ENCODE results near the gene ATAD3B.
"Not testable (repeated sequence)": the region's sequence is repeated elsewhere in the genome, so short reads cannot be mapped to it uniquely, and the experiment has no call there.

ATAD3B gene

DNA sequence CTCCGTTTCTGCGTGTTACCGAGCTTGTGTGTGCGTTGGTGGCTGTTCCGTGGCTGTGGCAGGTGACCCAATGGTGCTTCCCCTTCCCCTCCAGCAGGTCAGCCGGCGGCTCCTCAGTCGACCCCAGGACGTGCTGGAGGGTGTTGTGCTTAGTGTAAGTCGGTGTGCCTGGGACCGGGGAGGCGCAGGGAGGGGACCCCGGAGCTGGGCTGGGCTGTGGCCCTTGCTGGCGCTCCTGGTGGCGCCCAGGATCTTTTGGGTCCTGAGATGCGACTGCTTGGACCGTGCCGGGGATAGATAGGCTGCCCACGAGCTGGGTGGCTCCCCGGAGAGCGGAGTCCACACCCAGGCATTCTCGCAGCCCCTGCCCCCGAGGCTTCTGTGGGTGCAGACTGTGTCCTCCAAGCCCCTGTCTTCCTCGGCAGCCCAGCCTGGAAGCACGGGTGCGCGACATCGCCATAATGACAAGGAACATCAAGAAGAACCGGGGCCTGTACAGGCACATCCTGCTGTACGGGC lies 16.1 kb upstream of the ATAD3B start:
- no peak overlapping the region for H3K4me3 ChIP-seq (replicated peaks; ENCODE audit: low read depth, low read length)
- no peak for DNase-seq (ENCODE audit: extremely low read depth, low read depth)
- TF ChIP-seq, protein P1, sequence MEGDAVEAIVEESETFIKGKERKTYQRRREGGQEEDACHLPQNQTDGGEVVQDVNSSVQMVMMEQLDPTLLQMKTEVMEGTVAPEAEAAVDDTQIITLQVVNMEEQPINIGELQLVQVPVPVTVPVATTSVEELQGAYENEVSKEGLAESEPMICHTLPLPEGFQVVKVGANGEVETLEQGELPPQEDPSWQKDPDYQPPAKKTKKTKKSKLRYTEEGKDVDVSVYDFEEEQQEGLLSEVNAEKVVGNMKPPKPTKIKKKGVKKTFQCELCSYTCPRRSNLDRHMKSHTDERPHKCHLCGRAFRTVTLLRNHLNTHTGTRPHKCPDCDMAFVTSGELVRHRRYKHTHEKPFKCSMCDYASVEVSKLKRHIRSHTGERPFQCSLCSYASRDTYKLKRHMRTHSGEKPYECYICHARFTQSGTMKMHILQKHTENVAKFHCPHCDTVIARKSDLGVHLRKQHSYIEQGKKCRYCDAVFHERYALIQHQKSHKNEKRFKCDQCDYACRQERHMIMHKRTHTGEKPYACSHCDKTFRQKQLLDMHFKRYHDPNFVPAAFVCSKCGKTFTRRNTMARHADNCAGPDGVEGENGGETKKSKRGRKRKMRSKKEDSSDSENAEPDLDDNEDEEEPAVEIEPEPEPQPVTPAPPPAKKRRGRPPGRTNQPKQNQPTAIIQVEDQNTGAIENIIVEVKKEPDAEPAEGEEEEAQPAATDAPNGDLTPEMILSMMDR (IDR thresholded peaks at IDR 0.05; ENCODE audit: low read depth, low read length, missing control alignments): no peak

DNA sequence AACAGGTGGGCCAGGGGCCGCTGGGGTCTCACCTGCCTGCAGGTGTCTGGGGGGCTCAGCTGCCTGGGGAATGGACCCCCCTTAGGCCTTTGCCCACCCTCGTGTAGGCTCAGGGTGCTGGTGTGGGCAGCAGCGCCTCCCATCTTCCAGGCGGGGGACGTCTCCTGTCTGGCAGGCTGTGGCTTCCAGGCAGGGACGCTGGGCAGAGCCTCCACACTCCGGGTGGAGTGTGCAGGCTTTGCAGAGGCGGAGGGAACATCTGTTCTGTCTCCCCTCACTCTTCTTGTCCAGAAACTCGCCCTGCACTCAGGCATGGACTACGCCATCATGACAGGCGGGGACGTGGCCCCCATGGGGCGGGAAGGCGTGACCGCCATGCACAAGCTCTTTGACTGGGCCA lies 15.6 kb upstream of the ATAD3B start:
- DNase-seq (ENCODE audit: extremely low read depth, low read depth); H3K4me3 ChIP-seq (replicated peaks; ENCODE audit: low read depth, low read length): not testable (repeated sequence)

DNA sequence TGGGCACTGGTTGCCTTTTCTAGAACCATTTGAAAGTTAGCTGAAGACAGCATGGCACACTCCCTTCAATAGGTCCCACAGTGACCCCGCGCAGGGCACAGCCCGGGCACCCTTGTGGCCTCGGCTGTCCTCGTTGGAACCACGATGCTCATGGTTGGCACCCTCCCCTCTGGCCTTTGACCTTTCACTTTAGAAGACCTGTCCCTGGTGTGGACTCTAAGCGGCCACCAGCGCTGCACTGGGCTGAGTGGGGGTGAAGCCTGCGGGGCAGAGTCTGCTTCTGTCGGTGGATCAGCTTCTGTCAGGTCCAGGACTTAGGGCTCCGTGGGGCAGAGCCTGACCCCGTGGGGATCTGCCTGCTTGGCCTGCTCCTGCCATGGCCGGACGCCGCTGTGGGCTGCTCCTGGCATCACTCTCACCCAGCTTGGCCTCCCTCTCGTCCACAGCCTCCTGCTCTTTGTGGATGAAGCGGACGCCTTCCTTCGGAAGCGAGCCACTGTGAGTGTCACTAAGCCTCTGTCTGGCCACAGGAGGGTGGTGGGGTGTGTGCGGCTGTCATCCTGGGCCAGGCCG lies 14.8 kb upstream of the ATAD3B start:
- H3K4me3 ChIP-seq (replicated peaks; ENCODE audit: low read depth, low read length); DNase-seq (ENCODE audit: extremely low read depth, low read depth): not testable (repeated sequence)

DNA sequence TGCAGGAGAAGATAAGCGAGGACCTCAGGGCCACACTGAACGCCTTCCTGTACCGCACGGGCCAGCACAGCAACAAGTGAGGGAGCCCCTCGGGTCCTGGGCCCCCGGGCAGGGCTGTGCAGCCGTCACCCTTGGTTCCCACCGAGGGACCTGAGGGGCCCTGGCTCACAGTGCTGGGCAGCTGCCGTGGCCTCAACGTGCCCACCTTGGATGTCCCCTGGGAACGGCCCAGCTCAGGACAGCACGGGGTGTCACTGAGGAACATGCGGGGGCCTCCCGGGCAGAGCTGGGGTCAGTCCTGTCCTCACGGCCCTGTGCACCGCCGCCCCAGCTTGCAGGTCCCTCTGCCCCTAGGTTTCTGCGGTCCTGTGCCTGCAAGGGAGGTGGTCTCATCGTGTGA lies 12.4 kb upstream of the ATAD3B start:
- DNase-seq (ENCODE audit: extremely low read depth, low read depth); H3K4me3 ChIP-seq (replicated peaks; ENCODE audit: low read depth, low read length): not testable (repeated sequence)

DNA sequence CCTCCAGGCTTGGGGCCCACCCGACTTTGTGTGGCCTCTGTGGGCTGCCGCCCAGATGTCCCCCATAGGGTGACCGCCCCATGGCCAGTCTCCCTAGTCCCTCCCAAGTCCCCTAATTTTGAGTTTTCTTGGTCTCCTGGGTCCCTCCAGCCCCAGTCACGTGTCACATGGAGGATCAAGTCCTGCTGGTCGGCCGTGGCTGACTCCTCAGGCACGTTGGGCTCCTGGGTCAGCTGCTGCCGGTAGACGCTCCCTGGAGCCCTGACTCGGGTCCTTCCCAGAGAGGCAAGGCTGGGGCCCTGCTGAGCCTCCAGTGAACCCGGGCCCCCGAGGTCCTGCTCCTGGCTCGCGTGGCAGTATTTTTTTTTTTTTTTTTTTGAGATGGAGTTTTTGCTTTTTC lies 11.9 kb upstream of the ATAD3B start:
- H3K4me3 ChIP-seq (replicated peaks; ENCODE audit: low read depth, low read length); DNase-seq (ENCODE audit: extremely low read depth, low read depth): not testable (repeated sequence)

DNA sequence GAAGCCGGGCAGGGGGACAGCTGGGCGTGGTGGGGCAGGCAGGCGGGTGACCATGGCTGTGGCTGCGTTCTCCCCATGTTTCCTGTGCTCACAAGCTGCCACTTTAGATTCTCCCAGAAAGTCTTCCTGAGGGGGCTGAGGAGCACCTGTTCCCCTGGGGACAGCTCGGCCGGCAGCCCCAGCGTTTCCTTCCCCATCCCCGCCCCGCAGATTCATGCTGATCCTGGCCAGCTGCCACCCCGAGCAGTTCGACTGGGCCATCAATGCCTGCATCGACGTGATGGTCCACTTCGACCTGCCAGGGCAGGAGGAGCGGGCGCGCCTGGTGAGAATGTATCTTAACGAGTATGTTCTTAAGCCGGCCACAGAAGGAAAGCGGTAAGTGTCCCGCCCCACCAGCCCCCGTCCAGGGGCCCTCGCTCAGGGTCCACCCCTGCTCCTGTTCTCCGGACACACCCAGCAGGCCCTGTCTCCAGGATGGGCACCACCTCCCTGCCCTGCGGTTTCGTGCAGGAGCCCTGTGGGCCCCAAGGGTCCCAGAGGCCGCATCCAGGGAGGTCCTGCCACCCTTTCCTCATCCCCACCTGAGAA lies 10.9 kb upstream of the ATAD3B start:
- no peak for DNase-seq (ENCODE audit: extremely low read depth, low read depth)
- TF ChIP-seq, protein P1 (IDR thresholded peaks at IDR 0.05; ENCODE audit: low read depth, low read length, missing control alignments): no peak
- H3K4me3 ChIP-seq (replicated peaks; ENCODE audit: low read depth, low read length): no peak overlapping the region

DNA sequence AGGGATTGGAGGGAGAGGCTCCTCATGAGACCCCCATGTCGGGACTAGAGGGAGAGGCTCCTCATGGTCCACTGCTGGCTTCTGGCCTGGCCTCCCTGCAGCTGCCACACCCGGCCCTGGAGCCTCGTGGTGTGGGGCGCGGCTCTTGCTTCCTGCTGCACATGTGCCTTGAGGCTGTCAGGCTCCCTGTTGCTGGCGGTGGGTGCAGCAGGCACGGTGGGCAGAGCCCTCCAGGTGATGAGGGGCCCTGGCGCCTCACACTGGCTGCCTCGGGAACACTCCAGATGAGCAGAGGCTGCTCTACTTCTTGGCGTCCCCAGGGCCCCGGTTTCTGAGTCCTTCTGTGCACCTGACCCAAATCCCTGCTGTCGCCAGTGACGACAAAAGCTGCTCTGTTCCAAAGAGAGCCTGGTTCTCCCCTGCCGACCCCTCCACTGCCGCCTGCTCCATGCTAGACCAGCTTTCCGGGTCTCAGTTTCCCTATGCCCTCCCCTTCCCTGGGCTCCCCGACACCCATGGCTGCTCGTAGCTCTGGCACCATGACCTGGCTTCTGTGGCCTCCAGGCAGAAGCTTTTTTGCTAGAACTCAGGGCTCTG lies 9.7 kb upstream of the ATAD3B start:
- TF ChIP-seq, protein P1 (IDR thresholded peaks at IDR 0.05; ENCODE audit: low read depth, low read length, missing control alignments): no peak
- DNase-seq (ENCODE audit: extremely low read depth, low read depth): no peak
- H3K4me3 ChIP-seq (replicated peaks; ENCODE audit: low read depth, low read length): no peak overlapping the region

DNA sequence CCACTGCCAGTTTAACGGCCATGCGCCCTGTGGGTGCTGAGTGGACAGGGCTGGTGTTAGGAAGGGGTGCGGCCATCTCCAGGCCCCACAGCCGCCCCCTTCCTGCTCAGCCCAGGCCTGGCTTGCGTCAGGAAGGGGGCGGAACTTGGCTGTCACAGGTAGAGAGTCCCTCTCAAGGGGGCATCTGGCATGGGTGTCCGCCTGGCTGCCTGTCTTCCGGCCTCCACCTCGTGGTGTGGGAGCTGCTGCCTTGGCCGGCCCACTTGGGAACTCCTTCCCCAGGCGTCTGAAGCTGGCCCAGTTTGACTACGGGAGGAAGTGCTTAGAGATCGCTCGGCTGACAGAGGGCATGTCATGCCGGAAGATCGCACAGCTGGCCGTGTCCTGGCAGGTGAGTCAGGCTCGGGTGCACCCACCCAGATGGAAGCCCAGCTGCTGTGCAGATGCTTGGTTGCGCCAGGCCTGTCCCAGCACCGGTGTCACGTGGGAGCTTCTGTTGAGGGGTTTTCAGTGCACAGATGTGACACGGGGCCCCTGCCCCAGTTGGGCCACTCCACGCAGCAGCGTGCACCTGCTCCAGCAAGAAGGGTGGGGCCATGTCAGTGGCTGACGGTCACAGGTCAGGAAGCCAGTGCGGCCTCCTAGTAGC lies 9.1 kb upstream of the ATAD3B start:
- TF ChIP-seq, protein P1 (IDR thresholded peaks at IDR 0.05; ENCODE audit: low read depth, low read length, missing control alignments): no peak
- peak; percentile 68 for DNase-seq (ENCODE audit: extremely low read depth, low read depth)
- no peak overlapping the region for H3K4me3 ChIP-seq (replicated peaks; ENCODE audit: low read depth, low read length)
